Measurements from ENCODE around the gene GSTO2.
A peak's percentile ranks its signal among the peaks of the same experiment; 100 is the strongest.

GSTO2 gene

GRCh38 chr10:104281694-104282093, 12.7 kb downstream of the GSTO2 start:
- DNase-seq (ENCODE audit: low read depth), result no peak

- peak; percentile 61 for DNase-seq (ENCODE audit: low read depth)
Measured at GRCh38 chr10:104284846-104285245, 15.9 kb downstream of the GSTO2 start.

GRCh38 chr10:104286939-104287338, 18.0 kb downstream of the GSTO2 start:
- DNase-seq (ENCODE audit: low read depth), result no peak

- DNase-seq (ENCODE audit: low read depth), result no peak
Measured at GRCh38 chr10:104288355-104288754, 19.4 kb downstream of the GSTO2 start.

GRCh38 chr10:104291439-104291951, 22.5 kb downstream of the GSTO2 start:
- DNase-seq (ENCODE audit: low read depth), result peak; percentile 93

- DNase-seq (ENCODE audit: low read depth), result peak; percentile 93
Measured at GRCh38 chr10:104293011-104293410, 24.0 kb downstream of the GSTO2 start.

GRCh38 chr10:104293781-104294321, 24.9 kb downstream of the GSTO2 start:
- DNase-seq (ENCODE audit: low read depth), result no peak

- DNase-seq (ENCODE audit: low read depth), result no peak
Measured at GRCh38 chr10:104296687-104297436, 27.9 kb downstream of the GSTO2 start.

GRCh38 chr10:104297697-104298660, 29.0 kb downstream of the GSTO2 start:
- peak; percentile 89 for DNase-seq (ENCODE audit: low read depth)

- peak; percentile 71 for DNase-seq (ENCODE audit: low read depth)
Measured at GRCh38 chr10:104299031-104299904, 30.3 kb downstream of the GSTO2 start.

GRCh38 chr10:104300002-104300735, 31.2 kb downstream of the GSTO2 start:
- peak; percentile 99 for DNase-seq (ENCODE audit: low read depth)

- DNase-seq (ENCODE audit: low read depth), result peak; percentile 99
Measured at GRCh38 chr10:104300736-104301292, 31.8 kb downstream of the GSTO2 start.

GRCh38 chr10:104301907-104302690, 33.1 kb downstream of the GSTO2 start:
- DNase-seq (ENCODE audit: low read depth), result peak; percentile 45

GRCh38 chr10:104303594-104304355, 34.8 kb downstream of the GSTO2 start:
- DNase-seq (ENCODE audit: low read depth), result no peak

- no peak for DNase-seq (ENCODE audit: low read depth)
Measured at GRCh38 chr10:104304356-104304745, 35.4 kb downstream of the GSTO2 start.

- DNase-seq (ENCODE audit: low read depth), result no peak
Measured at GRCh38 chr10:104304927-104305326, 35.9 kb downstream of the GSTO2 start.

GRCh38 chr10:104306897-104307296, 37.9 kb downstream of the GSTO2 start:
- DNase-seq (ENCODE audit: low read depth), result no peak

- no peak for DNase-seq (ENCODE audit: low read depth)
Measured at GRCh38 chr10:104307576-104308438, 38.8 kb downstream of the GSTO2 start.
